ENCODE measurements around the gene MINK1. TPM values are rescaled to one million over a fixed set of nuclear protein-coding genes. Genes with fewer than 3 reads are reported as not detected.

MINK1 gene
- total RNA-seq, 2 experiments from 2014 or later, result 49.1 to 50.4 TPM

DNA sequence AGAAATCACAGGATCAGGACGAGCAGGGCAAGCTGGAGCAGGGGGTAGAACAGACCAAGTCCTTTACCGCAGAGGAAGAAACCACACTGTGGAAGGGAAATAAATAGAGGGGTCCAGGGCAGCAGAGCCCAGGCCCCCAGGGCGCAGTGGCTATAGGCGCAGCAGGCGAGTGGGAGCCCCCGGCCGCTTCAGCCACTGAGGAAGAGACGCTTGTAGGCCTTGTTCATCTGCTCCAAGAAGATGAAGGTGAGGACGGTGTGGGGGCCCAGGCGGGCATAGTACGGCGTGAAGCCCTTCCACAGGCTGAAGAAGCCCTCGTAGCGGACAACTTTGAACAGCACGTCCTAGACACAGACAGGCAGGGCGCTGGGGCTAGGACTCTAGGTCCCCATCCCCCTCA, 104.4 kb downstream of the MINK1 start:
- no peak for DNase-seq
- CTCF ChIA-PET, result no interaction called here
- Mint-ChIP-seq H3K27ac (no peak overlapping the region), H3K4me1 (ENCODE audit: low read depth) (peaks cover 46% of the 10 kb centered on the region), H3K27me3 (ENCODE audit: low read depth) (peaks cover 2% of the 10 kb centered on the region), H3K36me3 (ENCODE audit: low read depth) (peaks cover 44% of the 10 kb centered on the region), H3K9me3 (no peaks in the 10 kb centered on the region), H3K4me3 (no peak overlapping the region)
- intact Hi-C loops (cut with micrococcal nuclease), result no loop called here

DNA sequence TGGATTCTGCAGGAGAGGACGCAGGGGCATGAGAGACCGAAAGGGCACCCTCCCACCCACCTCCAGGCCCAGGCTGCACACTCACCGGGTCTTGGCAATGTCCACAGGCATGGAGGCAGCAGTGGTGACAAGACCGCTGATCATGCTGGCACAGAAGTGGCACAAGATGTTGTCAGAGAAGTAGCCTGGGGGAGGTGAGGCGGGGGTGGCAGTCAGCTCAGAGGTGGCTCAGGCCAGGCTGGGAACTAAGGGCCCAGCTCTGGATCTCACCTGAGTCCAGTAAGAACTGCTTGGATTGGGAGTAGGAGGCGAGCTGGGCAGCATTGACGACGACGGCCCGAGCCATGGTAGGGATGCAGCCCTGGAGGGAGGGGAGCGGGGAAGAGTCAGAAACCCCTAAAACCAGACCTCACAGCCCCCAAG, 104.9 kb downstream of the MINK1 start:
- H3K27me3 Mint-ChIP-seq (ENCODE audit: low read depth), result peaks cover 2% of the 10 kb centered on the region
- H3K27ac Mint-ChIP-seq, result peak overlapping the region; percentile 86
- no peaks in the 10 kb centered on the region for H3K9me3 Mint-ChIP-seq
- CTCF ChIA-PET, result interaction anchor here (0.5 kb wide), 1 partner anchor 15 kb away, joined by 3 read pairs; no protein-coding TSS in a partner anchor
- peaks cover 52% of the 10 kb centered on the region for H3K4me1 Mint-ChIP-seq (ENCODE audit: low read depth)
- DNase-seq, result no peak
- H3K4me3 Mint-ChIP-seq, result peak overlapping the region; percentile 94
- peaks cover 49% of the 10 kb centered on the region for H3K36me3 Mint-ChIP-seq (ENCODE audit: low read depth)
- intact Hi-C loops (cut with micrococcal nuclease), result no loop called here

- Mint-ChIP-seq H3K4me3 (peak overlapping the region; percentile 94), H3K4me1 (ENCODE audit: low read depth) (peaks cover 54% of the 10 kb centered on the region), H3K36me3 (ENCODE audit: low read depth) (peaks cover 53% of the 10 kb centered on the region), H3K27ac (peak overlapping the region; percentile 86), H3K27me3 (ENCODE audit: low read depth) (peaks cover under 1% of the 10 kb centered on the region), H3K9me3 (no peaks in the 10 kb centered on the region)
- DNase-seq, result no peak
- intact Hi-C loops (cut with micrococcal nuclease), result no loop called here
- CTCF ChIA-PET, result interaction anchor here (1.2 to 2.8 kb wide), 4 partner anchors 13 to 149 kb away, joined by 3 to 15 read pairs (median 4); partner anchors contain the start of gene C17orf107
Observed at GRCh38 chr17:4938688-4939545, 105.8 kb downstream of the MINK1 start.

GRCh38 chr17:4939546-4939795, 106.3 kb downstream of the MINK1 start:
- H3K4me1 Mint-ChIP-seq (ENCODE audit: low read depth), result peaks cover 54% of the 10 kb centered on the region
- intact Hi-C loops (cut with micrococcal nuclease), result no loop called here
- peak; percentile 27 for DNase-seq

DNA sequence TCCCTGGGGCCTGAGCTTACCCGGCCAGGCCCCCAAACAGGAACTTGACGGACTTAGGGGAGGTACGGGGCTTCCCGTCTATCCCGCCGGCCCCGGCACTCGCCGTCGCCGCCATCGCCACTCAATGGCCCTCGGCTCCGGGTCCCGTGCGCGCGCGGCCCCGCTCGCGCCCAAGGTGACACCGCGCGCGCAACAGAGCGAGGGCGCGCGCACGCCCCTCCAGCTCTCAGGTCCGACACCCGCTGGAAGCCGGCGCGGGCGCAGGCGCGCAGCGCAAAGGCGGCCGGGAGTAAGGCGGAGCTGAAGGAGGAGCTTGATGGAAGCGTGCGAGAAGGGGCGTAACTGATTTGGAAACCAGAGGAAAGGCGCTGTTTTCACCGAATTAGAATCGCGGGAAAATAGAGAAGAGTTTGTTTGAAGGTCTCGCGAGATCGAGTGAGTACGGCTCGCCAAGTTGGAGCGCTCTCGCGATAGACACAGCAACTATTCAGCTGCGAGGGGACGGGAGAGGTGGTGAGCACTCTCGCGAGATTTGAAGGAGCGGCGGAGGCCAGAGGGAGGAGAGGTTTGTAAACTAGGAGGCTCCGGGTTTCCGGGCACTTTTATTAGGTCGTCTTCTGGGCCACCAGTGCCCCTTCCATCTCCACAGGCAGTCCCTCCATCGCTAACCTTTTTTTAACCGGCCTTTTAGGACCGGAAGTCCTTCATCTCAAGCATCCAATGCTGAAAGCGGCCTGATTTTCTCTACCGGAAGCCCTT, 106.8 kb downstream of the MINK1 start, which contains the start of the genes RNF167 and SLC25A11:
RNF167 (plus strand) TSS at position 473 of the 759 bp plus-strand sequence. CDS start 642 bp downstream, outside the sequence.
SLC25A11 (minus strand) TSS at position 251 of the 759 bp plus-strand sequence; CDS start at position 115, 136 bp downstream.
- Mint-ChIP-seq H3K27ac (peak within 1 kb of the TSS; percentile 99), H3K4me3 (peak within 1 kb of the TSS; percentile 94), H3K4me1 (ENCODE audit: low read depth) (peaks cover 56% of the 10 kb centered on the region), H3K36me3 (ENCODE audit: low read depth) (peaks cover 62% of the 10 kb centered on the region), H3K27me3 (ENCODE audit: low read depth) (no peaks in the 10 kb centered on the region), H3K9me3 (no peaks in the 10 kb centered on the region)
- CTCF ChIA-PET, result interaction anchor here (0.7 to 2.8 kb wide), 6 partner anchors 12 to 150 kb away, joined by 3 to 15 read pairs (median 4); partner anchors contain the start of genes C17orf107 and SPAG7
- intact Hi-C loops (cut with micrococcal nuclease), result loop anchor here (1.0 to 10.0 kb wide), 11 partner anchors 8 to 975 kb away; partner anchors contain the start of genes ARRB2, ATP2A3, C17orf107 and CAMTA2
- peak; percentile 98 for DNase-seq

More at GRCh38 chr17:4939546-4939795, 106.3 kb downstream of the MINK1 start:
- CTCF ChIA-PET, result interaction anchor here (1.2 to 2.8 kb wide), 5 partner anchors 13 to 149 kb away, joined by 3 to 15 read pairs (median 4); partner anchors contain the start of genes C17orf107 and SPAG7
- no peaks in the 10 kb centered on the region for H3K9me3 Mint-ChIP-seq
- peak overlapping the region; percentile 94 for H3K4me3 Mint-ChIP-seq
- peak overlapping the region; percentile 86 for H3K27ac Mint-ChIP-seq
- no peaks in the 10 kb centered on the region for H3K27me3 Mint-ChIP-seq (ENCODE audit: low read depth)
- H3K36me3 Mint-ChIP-seq (ENCODE audit: low read depth), result peaks cover 57% of the 10 kb centered on the region

- Mint-ChIP-seq H3K27me3 (ENCODE audit: low read depth) (no peaks in the 10 kb centered on the region), H3K9me3 (no peaks in the 10 kb centered on the region), H3K36me3 (ENCODE audit: low read depth) (peaks cover 69% of the 10 kb centered on the region), H3K27ac (peak overlapping the region; percentile 99), H3K4me1 (ENCODE audit: low read depth) (peaks cover 64% of the 10 kb centered on the region), H3K4me3 (peak overlapping the region; percentile 94)
- DNase-seq, result peak; percentile 69
- CTCF ChIA-PET, result interaction anchor here (0.7 to 2.8 kb wide), 5 partner anchors 11 to 151 kb away, joined by 3 to 15 read pairs (median 4); partner anchors contain the start of gene SPAG7
- intact Hi-C loops (cut with micrococcal nuclease), result loop anchor here (1.0 to 10.0 kb wide), 11 partner anchors 8 to 976 kb away; partner anchors contain the start of genes ARRB2, ATP2A3, C17orf107 and CAMTA2
Observed at GRCh38 chr17:4940555-4941318, 107.6 kb downstream of the MINK1 start.

DNA sequence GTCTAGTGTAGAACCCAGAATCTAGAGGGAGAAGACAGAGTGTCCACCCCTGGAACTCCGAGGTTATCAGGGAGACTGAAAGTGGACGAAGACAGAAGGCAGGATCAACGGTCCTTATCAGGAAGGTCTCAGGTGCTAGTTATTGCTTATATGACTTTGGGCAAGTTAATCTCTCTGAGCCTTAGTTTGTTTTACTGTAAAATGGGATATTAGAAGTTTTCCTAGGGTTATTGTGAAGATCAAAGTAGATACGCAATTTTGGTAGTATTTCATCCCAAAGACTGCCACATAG, 108.1 kb downstream of the MINK1 start:
- H3K4me3 Mint-ChIP-seq, result peak overlapping the region; percentile 94
- DNase-seq, result no peak
- CTCF ChIA-PET, result no interaction called here
- peaks cover 71% of the 10 kb centered on the region for H3K36me3 Mint-ChIP-seq (ENCODE audit: low read depth)
- H3K27ac Mint-ChIP-seq, result peak overlapping the region; percentile 99
- H3K4me1 Mint-ChIP-seq (ENCODE audit: low read depth), result peaks cover 64% of the 10 kb centered on the region
- no peaks in the 10 kb centered on the region for H3K27me3 Mint-ChIP-seq (ENCODE audit: low read depth)
- intact Hi-C loops (cut with micrococcal nuclease), result loop anchor here (2.0 to 10.0 kb wide), 7 partner anchors 32 to 976 kb away; partner anchors contain the start of genes ARRB2, ATP2A3, C17orf107 and MED11
- no peaks in the 10 kb centered on the region for H3K9me3 Mint-ChIP-seq

DNA sequence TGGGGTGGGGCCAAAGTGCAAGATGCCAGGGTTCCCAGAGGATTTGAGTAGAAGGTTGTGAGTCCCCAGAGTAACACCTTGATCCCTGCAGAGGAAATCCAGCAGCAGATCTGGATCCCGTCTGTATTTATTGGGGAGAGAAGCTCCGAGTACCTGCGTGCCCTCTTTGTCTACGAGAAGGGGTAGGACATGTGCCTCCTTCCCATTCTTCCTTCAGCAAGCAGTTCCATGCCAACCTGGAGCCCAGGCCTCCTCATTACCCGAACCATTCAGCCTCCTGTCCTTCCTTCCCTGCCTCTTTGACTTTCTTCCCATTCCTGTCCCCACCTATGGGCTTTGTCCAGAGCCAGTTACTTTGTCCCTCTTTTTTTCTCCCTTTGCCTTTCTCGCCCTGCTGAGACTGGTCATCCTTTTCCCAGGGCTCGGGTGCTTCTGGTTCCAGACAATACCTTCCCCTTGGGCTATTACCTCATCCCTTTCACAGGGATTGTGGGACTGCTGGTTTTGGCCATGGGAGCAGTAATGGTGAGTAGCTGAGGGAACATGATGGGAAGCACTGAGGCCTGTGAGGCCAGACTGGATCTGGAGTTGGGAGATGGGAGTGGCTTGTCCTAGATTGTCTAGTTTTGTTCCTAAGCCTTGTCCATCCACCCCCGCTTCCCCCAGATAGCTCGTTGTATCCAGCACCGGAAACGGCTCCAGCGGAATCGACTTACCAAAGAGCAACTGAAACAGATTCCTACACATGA, 109.8 kb downstream of the MINK1 start:
- DNase-seq, result no peak
- Mint-ChIP-seq H3K4me3 (peak overlapping the region; percentile 40), H3K4me1 (ENCODE audit: low read depth) (peaks cover 64% of the 10 kb centered on the region), H3K27me3 (ENCODE audit: low read depth) (no peaks in the 10 kb centered on the region), H3K36me3 (ENCODE audit: low read depth) (peaks cover 78% of the 10 kb centered on the region), H3K27ac (peak overlapping the region; percentile 99), H3K9me3 (no peaks in the 10 kb centered on the region)
- CTCF ChIA-PET, result no interaction called here
- intact Hi-C loops (cut with micrococcal nuclease), result loop anchor here (10.0 kb wide), 2 partner anchors 342 to 978 kb away; partner anchors contain the start of genes ATP2A3 and RABEP1

DNA sequence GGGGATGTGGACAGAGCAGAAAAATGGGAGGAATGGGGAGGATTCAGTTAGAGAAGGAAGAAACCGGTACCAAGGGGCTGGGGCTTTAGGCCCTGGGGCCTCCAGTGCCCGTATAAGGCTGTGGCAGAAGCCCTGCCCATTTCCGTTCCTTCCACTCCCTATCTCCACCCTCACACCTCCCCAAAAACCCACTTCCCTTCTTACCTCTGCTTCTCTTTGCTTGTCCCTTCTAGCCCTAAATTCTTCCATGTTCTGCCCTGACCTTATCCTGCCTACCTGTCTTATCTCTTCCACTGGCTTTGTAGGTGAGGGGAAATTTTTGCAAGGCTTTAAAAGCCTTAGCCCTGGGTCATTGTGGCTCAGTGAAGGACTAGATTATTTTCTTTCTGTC, 111.0 kb downstream of the MINK1 start:
- peak; percentile 73 for DNase-seq
- Mint-ChIP-seq H3K4me1 (ENCODE audit: low read depth) (peaks cover 55% of the 10 kb centered on the region), H3K36me3 (ENCODE audit: low read depth) (peaks cover 71% of the 10 kb centered on the region), H3K4me3 (peak overlapping the region; percentile 97), H3K9me3 (no peaks in the 10 kb centered on the region), H3K27ac (peak overlapping the region; percentile 99), H3K27me3 (ENCODE audit: low read depth) (no peaks in the 10 kb centered on the region)
- CTCF ChIA-PET, result interaction anchor here (0.6 kb wide), 1 partner anchor 120 kb away, joined by 3 read pairs; no protein-coding TSS in a partner anchor
- intact Hi-C loops (cut with micrococcal nuclease), result loop anchor here (10.0 kb wide), 2 partner anchors 341 to 979 kb away; partner anchors contain the start of genes ATP2A3 and RABEP1

GRCh38 chr17:4944554-4945175, 111.5 kb downstream of the MINK1 start:
- intact Hi-C loops (cut with micrococcal nuclease), result loop anchor here (5.0 to 10.0 kb wide), 3 partner anchors 340 to 980 kb away; partner anchors contain the start of genes ATP2A3, CYB5D2, RABEP1 and ZZEF1
- peaks cover 55% of the 10 kb centered on the region for H3K4me1 Mint-ChIP-seq (ENCODE audit: low read depth)
- H3K36me3 Mint-ChIP-seq (ENCODE audit: low read depth), result peaks cover 69% of the 10 kb centered on the region
- no peaks in the 10 kb centered on the region for H3K9me3 Mint-ChIP-seq
- H3K27ac Mint-ChIP-seq, result peak overlapping the region; percentile 99
- H3K27me3 Mint-ChIP-seq (ENCODE audit: low read depth), result no peaks in the 10 kb centered on the region
- peak; percentile 36 for DNase-seq
- CTCF ChIA-PET, result no interaction called here
- peak overlapping the region; percentile 97 for H3K4me3 Mint-ChIP-seq

Data from activated naive CD4-positive, alpha-beta T cell treated with anti-CD3 and anti-CD28 coated beads for 36 hours (primary cell).